OCI-LY1 (cell line): ENCODE measurements around the gene POLD4.
A peak's percentile ranks its signal among the peaks of the same experiment; 100 is the strongest.
"Not testable (repeated sequence)": the region's sequence is repeated elsewhere in the genome, so short reads cannot be mapped to it uniquely, and the experiment has no call there.

Source experiments
- H2AFZ ChIP-seq: fragments of 200-600 bp; sonication (generic), shearing (Covaris generic); 2 replicates; pipeline ENCODE4 v1.6.0; 2014; ENCODE audit warnings: antibody characterized with exemption, mild to moderate bottlenecking, low read length
- H3F3A ChIP-seq: fragments of 200-600 bp; sonication (generic), shearing (Covaris generic); 2 replicates; pipeline ENCODE4 v1.6.0; 2014; ENCODE audit warnings: mild to moderate bottlenecking, antibody characterized with exemption, low read length, moderate library complexity; ENCODE audit not compliant: insufficient read depth
- H3K27ac ChIP-seq: fragments of 200-600 bp; sonication (generic); 2 replicates; pipeline ENCODE4 v1.5.1; 2014; ENCODE audit warnings: low read length, mixed run types, mild to moderate bottlenecking, low read depth; ENCODE audit not compliant: poor library complexity, severe bottlenecking
- H3K27me3 ChIP-seq: fragments of 200-600 bp; sonication (generic); 2 replicates; pipeline ENCODE4 v1.6.0; 2014; ENCODE audit warnings: antibody characterized with exemption, mild to moderate bottlenecking, low read length, moderate library complexity; ENCODE audit not compliant: insufficient read depth
- H3K36me3 ChIP-seq: fragments of 200-600 bp; sonication (generic); 2 replicates; pipeline ENCODE4 v1.6.1; 2014; ENCODE audit warnings: mild to moderate bottlenecking, antibody characterized with exemption, low read length, moderate library complexity, mixed read lengths; ENCODE audit not compliant: insufficient read depth
- H3K4me1 ChIP-seq: fragments of 200-600 bp; sonication (generic); 2 replicates; pipeline ENCODE4 v1.5.1; 2014; ENCODE audit warnings: mild to moderate bottlenecking, low read length, moderate library complexity; ENCODE audit not compliant: insufficient read depth, severe bottlenecking
- H3K4me2 ChIP-seq: fragments of 200-600 bp; sonication (generic), shearing (Covaris generic); 2 replicates; pipeline ENCODE4 v1.6.1; 2014; ENCODE audit warnings: low read length
- H3K4me3 ChIP-seq: fragments of 200-600 bp; sonication (generic); 2 replicates; pipeline ENCODE4 v1.5.1; 2014; ENCODE audit warnings: low read length, low read depth, mild to moderate bottlenecking, mixed read lengths; ENCODE audit not compliant: poor library complexity, severe bottlenecking
- H3K79me2 ChIP-seq: fragments of 200-600 bp; shearing (Covaris generic); 2 replicates; pipeline ENCODE4 v1.6.1; 2016; ENCODE audit warnings: mixed run types, low read length, mixed read lengths; ENCODE audit not compliant: insufficient read depth
- H3K9ac ChIP-seq: fragments of 200-600 bp; sonication (generic), shearing (Covaris generic); 2 replicates; pipeline ENCODE4 v1.6.1; 2014; ENCODE audit warnings: mild to moderate bottlenecking, low read length, mixed read lengths
- H3K9me2 ChIP-seq: fragments of 200-600 bp; sonication (generic), shearing (Covaris generic); 2 replicates; pipeline ENCODE4 v1.6.1; 2014; ENCODE audit warnings: low read depth, mild to moderate bottlenecking, low read length, mixed read lengths
- H3K9me3 ChIP-seq: fragments of 200-600 bp; shearing (Covaris generic); 2 replicates; pipeline ENCODE4 v1.6.1; 2014; ENCODE audit warnings: low read length, mixed read lengths
- H4K20me1 ChIP-seq: fragments of 200-600 bp; sonication (generic), shearing (Covaris generic); 2 replicates; pipeline ENCODE4 v1.6.0; 2016; ENCODE audit warnings: mild to moderate bottlenecking, low read length; ENCODE audit not compliant: insufficient read depth
- CTCF ChIP-seq: fragments of 200-600 bp; sonication (generic), shearing (Covaris generic); IDR thresholded peaks from 2 replicates; pipeline ENCODE4 v1.5.1; 2017; ENCODE audit warnings: mild to moderate bottlenecking, antibody characterized with exemption, low read length, moderate library complexity, mixed read lengths
- EZH2 ChIP-seq: fragments of 200-600 bp; sonication (generic), shearing (Covaris generic); IDR thresholded peaks from 2 replicates; pipeline ENCODE4 v1.8.0; 2017; ENCODE audit warnings: borderline replicate concordance, mixed run types, mild to moderate bottlenecking, antibody characterized with exemption, low read length, moderate library complexity, mixed read lengths

The POLD4 gene

DNA sequence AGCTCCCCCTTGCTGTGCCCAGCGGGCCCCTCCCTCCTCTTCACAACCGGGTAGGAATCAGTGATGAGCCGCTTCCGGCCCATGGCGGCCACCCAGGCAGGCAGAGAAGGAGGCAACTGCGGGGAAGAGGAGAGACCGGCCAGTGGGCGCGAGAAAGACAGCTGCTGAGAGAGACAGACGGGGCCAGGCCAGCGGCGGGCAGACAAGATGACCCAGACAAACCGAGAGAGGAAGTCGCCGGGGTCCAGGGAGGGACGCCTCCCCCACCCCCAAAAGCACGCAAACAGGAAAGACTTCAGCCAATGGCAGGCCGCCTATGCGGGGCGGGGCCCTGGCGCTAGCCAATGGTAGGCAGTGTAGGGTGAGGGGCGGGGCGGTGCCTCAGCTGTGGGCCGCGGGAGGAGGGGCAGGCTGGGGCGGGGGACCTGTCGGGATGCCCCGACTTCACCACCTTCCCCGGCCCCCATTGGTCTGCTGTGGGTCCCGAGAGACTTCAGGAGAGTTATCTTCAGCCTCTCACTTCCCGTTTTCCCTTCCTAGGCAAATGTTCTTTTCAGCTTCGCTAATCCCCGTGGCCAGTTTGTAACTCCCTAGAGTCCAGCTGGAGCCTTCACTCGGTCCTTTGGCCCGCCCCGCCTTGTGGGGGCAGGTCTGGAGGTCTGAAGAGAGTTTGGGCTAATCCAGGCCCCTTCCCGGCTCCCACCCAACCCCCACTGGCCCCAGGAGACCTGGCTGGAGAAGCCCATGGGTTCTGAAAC, at the start of gene POLD4:
POLD4 (minus strand) TSS at position 230 of the 758 bp plus-strand sequence; CDS start at position 83, 147 bp downstream.
- H3K9ac ChIP-seq: peak within 1 kb of the TSS; percentile 93
- peak within 1 kb of the TSS; percentile 91 for H3K4me2 ChIP-seq
- H3K27ac ChIP-seq: peak within 1 kb of the TSS; percentile 98
- TF ChIP-seq CTCF: no peak
- no peak for TF ChIP-seq EZH2
- H3K4me3 ChIP-seq: peak within 1 kb of the TSS; percentile 78
- H3K36me3 ChIP-seq: peaks cover 8% of the 10 kb centered on the region
- no peaks in the 10 kb centered on the region for H3F3A ChIP-seq
- peaks cover 64% of the 10 kb centered on the region for H3K4me1 ChIP-seq
- H3K79me2 ChIP-seq: no peaks in the 10 kb centered on the region
- no peaks in the 10 kb centered on the region for H4K20me1 ChIP-seq
- no peak within 1 kb of the TSS for H2AFZ ChIP-seq
- H3K9me3 ChIP-seq: no peaks in the 10 kb centered on the region
- H3K9me2 ChIP-seq: no peaks in the 10 kb centered on the region
- H3K27me3 ChIP-seq: no peaks in the 10 kb centered on the region

- not testable (repeated sequence) for H3K9me2 ChIP-seq, H3F3A ChIP-seq, H3K9me3 ChIP-seq, H2AFZ ChIP-seq, H3K79me2 ChIP-seq, H4K20me1 ChIP-seq, H3K27me3 ChIP-seq
- Histone ChIP-seq H3K9ac (peak overlapping the region; percentile 94), H3K4me2 (peak overlapping the region; percentile 89), H3K4me3 (peak overlapping the region; percentile 75), H3K4me1 (peaks cover 93% of the 10 kb centered on the region), H3K27ac (peak overlapping the region; percentile 93), H3K36me3 (peaks cover 27% of the 10 kb centered on the region)
These were observed 49.7 kb upstream of the POLD4 start for GRCh38 chr11:67403085-67403484.

DNA sequence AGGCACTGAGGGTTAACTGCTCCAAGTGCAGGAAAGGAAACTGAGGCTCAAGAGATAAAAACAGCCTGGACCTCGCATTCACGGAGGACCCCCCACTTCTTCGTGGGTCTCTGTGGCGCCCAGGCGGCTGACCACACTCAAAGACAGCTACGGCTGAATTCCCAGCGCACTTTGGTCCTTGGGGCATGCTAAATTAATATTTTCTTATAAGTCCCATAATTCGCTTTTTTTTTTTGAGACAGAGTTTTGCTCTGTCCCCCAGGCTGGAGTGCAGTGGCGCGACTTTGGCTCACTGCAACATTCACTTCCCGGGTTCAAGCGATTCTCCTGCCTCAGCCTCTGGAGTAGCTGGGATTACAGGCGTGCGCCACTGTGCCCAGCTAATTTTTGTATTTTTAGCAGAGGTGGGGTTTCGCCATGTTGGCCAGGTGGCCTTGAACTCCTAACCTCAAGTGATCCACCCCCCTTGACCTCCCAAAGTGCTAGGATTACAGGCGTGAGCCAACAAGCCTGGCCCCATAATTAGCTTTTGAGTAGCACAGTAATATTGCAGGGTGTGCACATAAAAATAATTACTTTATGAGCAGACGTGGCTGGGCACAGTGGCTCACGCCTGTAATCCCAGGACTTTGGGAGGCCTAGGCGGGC, 49.0 kb upstream of the POLD4 start:
- H3K27ac ChIP-seq: peak overlapping the region; percentile 93
- H2AFZ ChIP-seq, H3K9me3 ChIP-seq, H3K9me2 ChIP-seq, H3K79me2 ChIP-seq, H3F3A ChIP-seq, H4K20me1 ChIP-seq, H3K27me3 ChIP-seq: not testable (repeated sequence)
- H3K9ac ChIP-seq: peak overlapping the region; percentile 75
- peak overlapping the region; percentile 58 for H3K4me3 ChIP-seq
- peaks cover 93% of the 10 kb centered on the region for H3K4me1 ChIP-seq
- peak overlapping the region; percentile 94 for H3K4me2 ChIP-seq
- H3K36me3 ChIP-seq: peaks cover 31% of the 10 kb centered on the region

- Histone ChIP-seq H3F3A (no peaks in the 10 kb centered on the region; the same call in 1 of the 2 replicates), H4K20me1 (no peaks in the 10 kb centered on the region), H2AFZ (no peak within 1 kb of the TSS), H3K36me3 (peaks cover 38% of the 10 kb centered on the region), H3K4me1 (peaks cover 89% of the 10 kb centered on the region), H3K4me2 (peak within 1 kb of the TSS; percentile 96), H3K9ac (peak within 1 kb of the TSS; percentile 96), H3K4me3 (peak within 1 kb of the TSS; percentile 94), H3K9me3 (no peaks in the 10 kb centered on the region), H3K27ac (peak within 1 kb of the TSS; percentile 93), H3K9me2 (no peaks in the 10 kb centered on the region), H3K27me3 (no peaks in the 10 kb centered on the region), H3K79me2 (peaks cover 9% of the 10 kb centered on the region; the same call in 1 of the 2 replicates)
- TF ChIP-seq CTCF (peak; percentile 3; the same call in 1 of the 2 replicates), EZH2 (no peak)
These were observed 48.3 kb upstream of the POLD4 start, which contains the start of gene PPP1CA for GRCh38 chr11:67401495-67402191. Gene PPP1CA (minus strand): TSS chr11:67401858. CDS start chr11:67401782, 76 bp downstream.
